ENCODE data around the gene TMIE.
"Not testable (repeated sequence)": the region's sequence is repeated elsewhere in the genome, so short reads cannot be mapped to it uniquely, and the experiment has no call there.

Gene TMIE

DNA sequence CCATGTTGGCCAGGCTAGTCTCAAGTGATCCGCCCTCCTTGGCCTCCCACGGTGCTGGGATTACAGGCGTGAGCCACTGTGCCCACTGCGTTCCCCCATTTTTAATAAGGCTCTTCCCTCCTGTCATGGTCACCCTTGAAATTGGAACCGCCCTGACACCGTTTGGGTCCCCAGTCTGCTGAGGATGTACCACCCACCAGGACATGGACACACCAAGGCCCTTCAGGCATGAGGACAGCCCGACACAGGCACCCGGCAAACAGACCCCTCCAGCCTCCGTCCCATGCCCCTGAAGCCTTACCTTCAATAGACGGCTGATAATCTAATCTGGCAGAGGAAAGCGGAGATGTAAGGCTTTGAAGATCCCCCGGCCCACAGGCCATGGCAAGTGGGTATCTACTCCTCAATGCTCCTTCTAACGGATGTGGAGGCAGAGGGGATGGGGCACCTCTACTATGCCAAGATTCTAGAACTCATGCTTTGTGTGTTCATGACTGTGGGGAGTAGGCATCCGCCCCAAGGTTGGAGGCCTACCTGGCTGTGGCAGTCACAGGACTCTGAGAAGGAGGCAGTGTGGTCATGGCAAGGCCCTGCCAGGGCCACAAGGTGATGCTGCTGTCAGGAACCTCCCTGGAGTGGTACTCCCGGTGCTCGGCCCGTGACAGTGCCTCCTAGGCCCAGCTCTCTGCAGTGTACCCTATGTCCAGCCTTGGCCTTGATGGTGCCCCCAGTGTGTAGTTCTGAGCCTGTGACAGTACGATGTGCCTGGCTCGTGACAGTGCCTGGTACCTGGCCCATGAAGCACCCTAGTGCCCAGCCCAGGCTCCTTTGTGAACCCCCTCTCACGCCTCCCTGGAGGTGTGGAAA is 35.0 kb downstream of the TMIE start:
- TF ChIP-seq CTCF (IDR thresholded peaks at IDR 0.05; ENCODE audit: insufficient read depth, low read length, missing control alignments), result no peak
- CTCF ChIA-PET, result interaction anchor here (1.0 to 1.6 kb wide), 2 partner anchors 9 to 30 kb away, joined by 3 to 4 read pairs; no protein-coding TSS in a partner anchor
- POLR2A ChIA-PET, result no interaction called here
- DNase-seq (ENCODE audit: low read depth, low spot score), result no peak
- H3K4me3 ChIP-seq (ENCODE audit: low read depth, low read length), result no peak overlapping the region

GRCh38 chr3:46737329-46737731 is 36.1 kb downstream of the TMIE start:
- H3K4me3 ChIP-seq (ENCODE audit: low read depth, low read length), result no peak overlapping the region
- ChIA-PET POLR2A (no interaction called here), CTCF (interaction anchor here (1.6 kb wide), 1 partner anchor 8 kb away, joined by 4 read pairs; no protein-coding TSS in a partner anchor)
- TF ChIP-seq CTCF (IDR thresholded peaks at IDR 0.05; ENCODE audit: insufficient read depth, low read length, missing control alignments), result no peak
- DNase-seq (ENCODE audit: low read depth, low spot score), result no peak

- POLR2A ChIA-PET; H3K4me3 ChIP-seq (ENCODE audit: low read depth, low read length); CTCF ChIA-PET; DNase-seq (ENCODE audit: low read depth, low spot score): not testable (repeated sequence)
Observed at GRCh38 chr3:46739565-46739964, 38.4 kb downstream of the TMIE start.

DNA sequence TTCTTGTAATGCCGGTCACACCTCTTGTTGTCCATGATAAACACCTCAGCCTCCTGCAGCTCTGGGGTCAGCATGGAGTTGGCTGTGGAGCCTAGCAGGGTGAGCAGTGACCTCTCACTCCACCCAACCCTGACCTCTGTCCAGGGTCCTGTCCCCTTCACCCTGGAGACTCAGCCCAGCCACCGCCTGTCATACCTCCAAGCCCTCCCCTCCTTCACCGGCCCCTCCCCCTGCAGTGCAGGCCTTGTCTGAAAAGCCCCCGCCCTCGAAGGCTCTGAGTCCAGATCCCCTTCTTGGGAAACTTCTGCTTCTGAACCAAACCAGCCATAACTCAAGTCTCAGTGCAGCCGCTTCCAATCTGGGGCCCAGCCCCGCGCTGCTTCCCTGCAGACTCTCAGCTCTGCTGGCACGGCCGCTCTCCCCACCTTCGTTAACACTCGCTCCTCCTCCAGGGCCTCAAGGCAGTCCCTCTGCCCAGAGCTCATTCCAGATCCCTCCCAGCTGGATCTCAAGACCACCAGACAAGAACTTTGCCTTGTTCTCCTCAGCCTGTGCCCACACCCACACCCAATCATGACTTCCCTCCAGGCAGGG is 41.9 kb downstream of the TMIE start:
- TF ChIP-seq CTCF (IDR thresholded peaks at IDR 0.05; ENCODE audit: insufficient read depth, low read length, missing control alignments), result no peak
- no peak overlapping the region for H3K4me3 ChIP-seq (ENCODE audit: low read depth, low read length)
- CTCF ChIA-PET, result no interaction called here
- POLR2A ChIA-PET, result interaction anchor here (0.5 kb wide), 1 partner anchor 28 kb away, joined by 3 read pairs; no protein-coding TSS in a partner anchor
- no peak for DNase-seq (ENCODE audit: low read depth, low spot score)

DNA sequence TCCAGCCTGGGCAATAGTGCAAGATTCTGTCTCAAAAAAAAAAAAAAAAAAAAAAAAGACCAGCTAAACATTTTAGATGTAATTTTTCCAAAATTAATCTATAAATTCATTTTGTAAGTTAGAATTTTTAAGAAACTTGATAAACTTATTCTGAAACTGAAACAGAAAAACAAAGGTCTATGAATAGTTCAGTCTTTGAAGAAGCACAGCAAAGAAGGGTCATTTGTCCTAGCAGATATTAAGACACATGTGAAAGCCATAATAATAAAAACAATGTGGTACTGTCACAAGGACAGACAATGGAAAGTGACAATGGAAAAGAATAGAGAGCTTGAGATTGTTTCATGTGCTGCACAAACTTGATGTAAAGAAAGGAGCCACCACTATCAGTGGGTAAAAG is 45.5 kb downstream of the TMIE start:
- ChIA-PET CTCF (no interaction called here), POLR2A (no interaction called here)
- DNase-seq (ENCODE audit: low read depth, low spot score), result no peak
- no peak for TF ChIP-seq CTCF (IDR thresholded peaks at IDR 0.05; ENCODE audit: insufficient read depth, low read length, missing control alignments)
- no peak overlapping the region for H3K4me3 ChIP-seq (ENCODE audit: low read depth, low read length)

DNA sequence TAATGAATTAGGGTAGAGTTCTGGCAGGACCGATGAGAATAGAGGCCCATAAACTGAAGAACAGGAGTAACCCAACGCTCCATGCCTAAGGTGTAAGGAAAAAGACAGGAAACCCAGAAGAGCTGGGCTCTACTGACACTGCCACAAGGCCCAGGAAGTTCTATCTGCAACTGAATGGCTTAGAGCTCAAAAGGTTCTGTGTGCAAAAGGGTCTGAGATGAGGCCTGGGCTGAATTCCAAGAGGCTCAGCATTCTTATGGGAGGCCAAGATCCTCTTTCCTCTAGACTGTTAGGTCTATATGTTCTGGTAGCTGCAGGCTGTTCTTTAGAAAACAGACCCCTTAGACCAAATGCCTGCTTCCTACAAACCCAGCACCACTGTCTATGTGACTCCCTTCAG is 47.0 kb downstream of the TMIE start:
- DNase-seq (ENCODE audit: low read depth, low spot score), result no peak
- POLR2A ChIA-PET, result no interaction called here
- H3K4me3 ChIP-seq (ENCODE audit: low read depth, low read length), result no peak overlapping the region
- no peak for TF ChIP-seq CTCF (IDR thresholded peaks at IDR 0.05; ENCODE audit: insufficient read depth, low read length, missing control alignments)
- CTCF ChIA-PET, result interaction anchor here (1.1 kb wide), 1 partner anchor 118 kb away, joined by 3 read pairs; no protein-coding TSS in a partner anchor

All from AG04449 (cell line).